ENCODE data around the gene ADCY9. TPM values are rescaled to one million over a fixed set of nuclear protein-coding genes. Genes with fewer than 3 reads are reported as not detected.

Gene ADCY9
- total RNA-seq, 1 donor from 2014 or later, result 6.9 TPM

DNA sequence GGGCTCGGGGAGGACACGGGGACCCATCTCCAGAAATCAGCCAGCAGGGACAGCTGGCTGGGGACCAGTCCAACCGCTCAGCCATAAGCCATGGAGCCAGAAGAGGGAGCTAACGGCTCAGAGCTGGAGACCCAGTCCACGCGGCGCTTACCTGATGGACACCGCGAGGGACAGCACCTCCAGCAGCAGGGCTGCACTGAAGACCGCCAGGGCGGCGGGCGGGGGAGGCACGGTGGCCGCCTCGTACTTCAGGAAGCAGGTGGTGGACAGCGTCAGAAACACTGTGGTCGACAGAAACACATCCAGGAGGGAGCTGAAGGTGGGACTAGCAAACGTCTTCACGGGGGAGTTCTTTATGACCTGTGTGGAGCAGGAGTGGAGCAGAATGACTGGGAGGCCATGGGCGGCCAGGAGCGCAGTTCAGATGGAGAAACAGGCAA, 133.1 kb downstream of the ADCY9 start:
- Mint-ChIP-seq H3K4me3 (ENCODE audit: low read depth) (no peak overlapping the region), H3K27ac (no peak overlapping the region), H3K9me3 (ENCODE audit: low read depth) (no peaks in the 10 kb centered on the region), H3K4me1 (ENCODE audit: low read depth) (peaks cover 5% of the 10 kb centered on the region), H3K36me3 (ENCODE audit: insufficient read depth) (no peaks in the 10 kb centered on the region), H3K27me3 (peaks cover 15% of the 10 kb centered on the region)
- DNase-seq (ENCODE audit: low spot score, unreplicated experiment), result peak; percentile 73
- TF ChIP-seq, protein P1, sequence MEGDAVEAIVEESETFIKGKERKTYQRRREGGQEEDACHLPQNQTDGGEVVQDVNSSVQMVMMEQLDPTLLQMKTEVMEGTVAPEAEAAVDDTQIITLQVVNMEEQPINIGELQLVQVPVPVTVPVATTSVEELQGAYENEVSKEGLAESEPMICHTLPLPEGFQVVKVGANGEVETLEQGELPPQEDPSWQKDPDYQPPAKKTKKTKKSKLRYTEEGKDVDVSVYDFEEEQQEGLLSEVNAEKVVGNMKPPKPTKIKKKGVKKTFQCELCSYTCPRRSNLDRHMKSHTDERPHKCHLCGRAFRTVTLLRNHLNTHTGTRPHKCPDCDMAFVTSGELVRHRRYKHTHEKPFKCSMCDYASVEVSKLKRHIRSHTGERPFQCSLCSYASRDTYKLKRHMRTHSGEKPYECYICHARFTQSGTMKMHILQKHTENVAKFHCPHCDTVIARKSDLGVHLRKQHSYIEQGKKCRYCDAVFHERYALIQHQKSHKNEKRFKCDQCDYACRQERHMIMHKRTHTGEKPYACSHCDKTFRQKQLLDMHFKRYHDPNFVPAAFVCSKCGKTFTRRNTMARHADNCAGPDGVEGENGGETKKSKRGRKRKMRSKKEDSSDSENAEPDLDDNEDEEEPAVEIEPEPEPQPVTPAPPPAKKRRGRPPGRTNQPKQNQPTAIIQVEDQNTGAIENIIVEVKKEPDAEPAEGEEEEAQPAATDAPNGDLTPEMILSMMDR (IDR thresholded peaks at IDR 0.05; ENCODE audit: unreplicated experiment), result peak; percentile 86

DNA sequence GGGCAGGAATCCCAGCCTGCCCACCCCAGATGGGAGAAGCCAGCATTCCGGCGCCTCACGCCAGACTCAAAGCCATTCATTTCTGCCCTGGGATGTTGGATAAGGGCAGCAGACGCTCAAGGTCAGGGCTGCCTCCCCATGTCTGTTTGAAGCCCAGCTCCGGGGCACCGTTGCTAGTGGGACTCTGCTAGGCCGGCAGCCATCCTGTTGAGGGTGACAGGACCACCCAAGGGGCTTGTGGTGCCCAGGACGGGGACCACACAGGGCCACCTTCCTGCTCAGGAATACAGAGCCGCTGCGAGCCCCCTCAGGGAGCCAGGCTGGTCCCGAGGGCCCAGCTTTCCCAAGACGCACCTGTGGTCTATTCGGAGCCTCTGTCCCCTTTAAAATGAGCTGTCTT, 134.0 kb downstream of the ADCY9 start:
- Mint-ChIP-seq H3K36me3 (ENCODE audit: insufficient read depth) (no peaks in the 10 kb centered on the region), H3K4me3 (ENCODE audit: low read depth) (no peak overlapping the region), H3K4me1 (ENCODE audit: low read depth) (peaks cover 1% of the 10 kb centered on the region), H3K27ac (no peak overlapping the region), H3K9me3 (ENCODE audit: low read depth) (no peaks in the 10 kb centered on the region), H3K27me3 (peaks cover 15% of the 10 kb centered on the region)
- no peak for DNase-seq (ENCODE audit: low spot score, unreplicated experiment)
- TF ChIP-seq, protein P1 (IDR thresholded peaks at IDR 0.05; ENCODE audit: unreplicated experiment), result no peak

DNA sequence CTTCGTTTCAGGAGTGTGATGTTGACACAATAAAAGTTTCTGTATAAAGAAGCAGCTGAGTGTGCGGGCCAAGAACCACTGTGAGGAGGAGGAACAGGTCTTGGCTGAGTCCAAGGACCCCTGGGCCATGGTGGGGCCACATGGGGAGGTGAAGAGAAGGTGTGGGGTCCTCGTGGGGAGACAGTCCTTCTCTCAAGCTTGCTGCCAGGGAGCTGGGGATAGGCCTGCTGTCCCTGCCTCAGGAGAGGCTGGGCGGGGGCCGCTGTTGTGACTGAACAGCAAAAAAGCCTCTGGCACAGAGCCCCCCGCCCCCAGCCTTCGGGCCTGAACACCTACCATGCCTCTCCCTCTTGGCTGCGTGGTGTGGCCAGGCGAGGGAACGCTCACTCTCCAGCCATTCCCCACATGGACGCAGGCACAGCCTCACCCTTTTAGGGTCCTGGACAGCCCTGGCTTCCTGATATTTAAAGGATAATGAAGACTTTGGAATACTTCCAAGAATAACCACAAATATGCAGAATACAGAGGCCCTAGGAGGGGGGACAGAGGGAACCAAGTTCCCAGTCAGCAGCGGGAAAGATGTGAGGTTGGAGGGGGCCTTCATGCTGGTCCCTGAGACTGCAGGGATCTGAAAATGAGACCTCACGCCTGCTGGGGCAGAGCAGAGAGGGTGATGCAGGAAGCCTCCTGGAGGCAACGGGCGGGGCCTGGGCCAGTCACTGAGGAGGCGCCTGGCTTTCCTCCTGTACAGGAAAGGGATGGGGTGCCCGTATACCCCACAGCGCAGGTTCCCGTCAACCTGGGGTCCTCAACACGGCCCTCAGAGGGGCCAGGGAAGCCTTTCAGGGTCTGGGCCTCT, 135.8 kb downstream of the ADCY9 start:
- no peaks in the 10 kb centered on the region for H3K9me3 Mint-ChIP-seq (ENCODE audit: low read depth)
- H3K27me3 Mint-ChIP-seq, result peaks cover 15% of the 10 kb centered on the region
- H3K36me3 Mint-ChIP-seq (ENCODE audit: insufficient read depth), result peaks cover 2% of the 10 kb centered on the region
- no peak overlapping the region for H3K4me3 Mint-ChIP-seq (ENCODE audit: low read depth)
- H3K4me1 Mint-ChIP-seq (ENCODE audit: low read depth), result peaks cover 1% of the 10 kb centered on the region
- H3K27ac Mint-ChIP-seq, result no peak overlapping the region
- TF ChIP-seq, protein P1 (IDR thresholded peaks at IDR 0.05; ENCODE audit: unreplicated experiment), result no peak
- DNase-seq (ENCODE audit: low spot score, unreplicated experiment), result no peak

DNA sequence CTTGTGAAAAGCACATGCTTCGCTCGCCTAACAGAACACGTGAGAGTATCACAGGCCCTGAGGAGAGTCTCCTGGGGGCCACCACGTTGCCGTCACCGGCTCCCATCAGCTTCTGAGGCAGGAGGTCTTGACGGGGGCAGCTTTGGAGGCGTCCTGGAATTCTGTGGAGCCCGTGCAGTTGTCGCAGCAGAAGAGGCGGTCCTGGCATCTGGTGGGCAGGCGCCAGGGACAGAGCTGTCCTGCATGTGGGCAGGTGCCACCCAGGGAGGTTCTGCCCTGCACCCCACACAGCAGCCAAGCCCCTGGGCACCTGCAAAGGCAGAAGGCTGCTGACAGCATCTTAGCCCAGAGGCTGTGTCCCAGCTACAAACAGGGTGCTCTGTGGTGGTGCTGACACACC, 136.7 kb downstream of the ADCY9 start:
- Mint-ChIP-seq H3K36me3 (ENCODE audit: insufficient read depth) (peaks cover 2% of the 10 kb centered on the region), H3K4me1 (ENCODE audit: low read depth) (peaks cover 1% of the 10 kb centered on the region)
- no peak for DNase-seq (ENCODE audit: low spot score, unreplicated experiment)

DNA sequence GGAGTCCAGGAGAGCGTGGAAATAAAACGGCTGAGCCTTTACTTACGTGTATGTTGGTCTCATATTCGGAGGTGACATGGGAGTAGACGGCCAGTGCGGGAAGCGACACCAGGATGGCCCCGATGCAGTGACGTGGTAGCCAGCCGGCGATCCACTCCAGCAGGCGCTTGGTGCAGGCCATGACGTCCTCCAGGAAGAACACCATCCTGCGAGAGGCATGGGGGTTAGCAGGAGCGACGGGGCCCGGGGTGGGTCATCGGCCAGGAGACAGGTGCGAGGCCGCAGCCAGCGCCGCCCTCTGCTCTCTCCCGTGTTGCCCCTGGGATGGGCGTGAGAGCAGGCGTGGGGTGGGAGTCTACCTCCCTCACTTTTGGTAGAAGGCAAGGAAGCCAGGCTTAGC, 137.2 kb downstream of the ADCY9 start:
- no peak overlapping the region for H3K27ac Mint-ChIP-seq
- peaks cover 1% of the 10 kb centered on the region for H3K4me1 Mint-ChIP-seq (ENCODE audit: low read depth)
- H3K36me3 Mint-ChIP-seq (ENCODE audit: insufficient read depth), result peaks cover 2% of the 10 kb centered on the region
- H3K9me3 Mint-ChIP-seq (ENCODE audit: low read depth), result no peaks in the 10 kb centered on the region
- TF ChIP-seq, protein P1 (IDR thresholded peaks at IDR 0.05; ENCODE audit: unreplicated experiment), result no peak
- H3K4me3 Mint-ChIP-seq (ENCODE audit: low read depth), result no peak overlapping the region
- peaks cover 11% of the 10 kb centered on the region for H3K27me3 Mint-ChIP-seq
- no peak for DNase-seq (ENCODE audit: low spot score, unreplicated experiment)

More for the DNA sequence above, 136.7 kb downstream of the ADCY9 start:
- no peak overlapping the region for H3K4me3 Mint-ChIP-seq (ENCODE audit: low read depth)
- no peak overlapping the region for H3K27ac Mint-ChIP-seq
- no peaks in the 10 kb centered on the region for H3K9me3 Mint-ChIP-seq (ENCODE audit: low read depth)
- TF ChIP-seq, protein P1 (IDR thresholded peaks at IDR 0.05; ENCODE audit: unreplicated experiment), result no peak
- H3K27me3 Mint-ChIP-seq, result peaks cover 15% of the 10 kb centered on the region
